Lower leg skin (tissue), 4 donors: ENCODE data around the gene OLIG3. TPM values are rescaled to one million over a fixed set of nuclear protein-coding genes. Genes with fewer than 3 reads are reported as not detected.

ENCODE experiments used
- DNase-seq, 2 donors: peaks; one replicate each; pipeline ENCODE4 v3.0.0-alpha.2; 2019; ENCODE audit warnings: low spot score in 2 of 2
- H3K4me3 ChIP-seq: fragments of 200-600 bp; sonication (generic); 2 replicates; pipeline ENCODE4 v1.5.1; 2017; ENCODE audit warnings: mild to moderate bottlenecking, low read depth; ENCODE audit not compliant: poor library complexity, severe bottlenecking
- POLR2A ChIP-seq, 2 donors: fragments of 450-650 bp; IDR thresholded peaks; one replicate each; pipeline ENCODE4 v1.6.1; 2016 to 2017; ENCODE audit warnings: antibody characterized with exemption in 2 of 2, mild to moderate bottlenecking in 1 of 2, moderate library complexity in 1 of 2
- WGBS, 2 donors: methylation state at CpG; one replicate each; pipeline ENCODE4 v1.1.5; 2018; 5-methylcytosine and 5-hydroxymethylcytosine counted together
- intact Hi-C: fragments of 100-400 bp; cut with DNase I; formaldehyde crosslinking; loops from one replicate; pipeline ENCODE4 v1.15.0; 2023; ENCODE audit warnings: low total_unique reads
- total RNA-seq, 4 donors: library from RNA; depleted of rRNA; stranded (reverse); fragments of >200 nt; gene quantifications; one replicate each; pipeline ENCODE4 v1.1.0, GENCODE V29; 2016
- TF ChIP-seq, protein P1 (sequence below), 3 donors: fragments of 450-650 bp; IDR thresholded peaks; one replicate each; pipeline ENCODE4 v1.5.1; 2016; ENCODE audit warnings: antibody characterized with exemption in 3 of 3, mild to moderate bottlenecking in 3 of 3, moderate library complexity in 2 of 3

OLIG3 gene
- total RNA-seq, 4 donors from 2014 or later, result 0.10 TPM; not detected in 3

GRCh38 chr6:137486416-137486815, 7.8 kb downstream of the OLIG3 start:
- H3K4me3 ChIP-seq, result no peak overlapping the region
- WGBS, 2 donors, result 22 to 31% methylated on average over 6 of the region's 6 CpGs
- DNase-seq, result no peak
- intact Hi-C loops, result no loop called here
- no peak for TF ChIP-seq POLR2A (IDR thresholded peaks at IDR 0.05)
- TF ChIP-seq, protein P1, sequence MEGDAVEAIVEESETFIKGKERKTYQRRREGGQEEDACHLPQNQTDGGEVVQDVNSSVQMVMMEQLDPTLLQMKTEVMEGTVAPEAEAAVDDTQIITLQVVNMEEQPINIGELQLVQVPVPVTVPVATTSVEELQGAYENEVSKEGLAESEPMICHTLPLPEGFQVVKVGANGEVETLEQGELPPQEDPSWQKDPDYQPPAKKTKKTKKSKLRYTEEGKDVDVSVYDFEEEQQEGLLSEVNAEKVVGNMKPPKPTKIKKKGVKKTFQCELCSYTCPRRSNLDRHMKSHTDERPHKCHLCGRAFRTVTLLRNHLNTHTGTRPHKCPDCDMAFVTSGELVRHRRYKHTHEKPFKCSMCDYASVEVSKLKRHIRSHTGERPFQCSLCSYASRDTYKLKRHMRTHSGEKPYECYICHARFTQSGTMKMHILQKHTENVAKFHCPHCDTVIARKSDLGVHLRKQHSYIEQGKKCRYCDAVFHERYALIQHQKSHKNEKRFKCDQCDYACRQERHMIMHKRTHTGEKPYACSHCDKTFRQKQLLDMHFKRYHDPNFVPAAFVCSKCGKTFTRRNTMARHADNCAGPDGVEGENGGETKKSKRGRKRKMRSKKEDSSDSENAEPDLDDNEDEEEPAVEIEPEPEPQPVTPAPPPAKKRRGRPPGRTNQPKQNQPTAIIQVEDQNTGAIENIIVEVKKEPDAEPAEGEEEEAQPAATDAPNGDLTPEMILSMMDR (IDR thresholded peaks at IDR 0.05), result no peak

DNA sequence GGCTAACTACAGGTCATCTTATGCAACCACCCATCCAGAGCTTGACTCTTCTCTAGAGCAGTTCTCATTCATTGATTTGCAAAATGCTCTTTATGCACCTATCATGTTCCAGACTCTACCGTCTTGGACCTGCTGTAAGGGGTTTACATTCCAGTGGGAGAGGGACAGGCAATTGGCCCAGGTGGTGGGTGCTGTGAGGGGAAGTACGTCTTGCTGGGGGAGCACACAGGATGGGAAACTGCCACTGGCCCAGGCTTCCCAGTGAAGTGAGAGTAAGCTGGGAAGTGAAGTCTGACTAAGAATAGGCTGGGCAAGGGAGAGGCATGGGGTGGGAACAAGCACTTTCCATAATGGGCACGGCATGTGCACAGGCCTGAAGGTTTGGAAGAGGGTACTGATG, 13.8 kb downstream of the OLIG3 start:
- H3K4me3 ChIP-seq, result no peak overlapping the region
- no peak for DNase-seq
- intact Hi-C loops, result loop anchor here (5.0 kb wide), 1 partner anchor 297 kb away; no protein-coding TSS in a partner anchor
- TF ChIP-seq POLR2A (IDR thresholded peaks at IDR 0.05), result no peak
- TF ChIP-seq, protein P1 (IDR thresholded peaks at IDR 0.05), result no peak
- WGBS, 2 donors, result 54 to 80% methylated on average over 3 of the region's 3 CpGs

GRCh38 chr6:137475103-137475502, 19.1 kb downstream of the OLIG3 start:
- TF ChIP-seq POLR2A (IDR thresholded peaks at IDR 0.05), result no peak
- TF ChIP-seq, protein P1 (IDR thresholded peaks at IDR 0.05), result no peak
- intact Hi-C loops, result no loop called here

DNA sequence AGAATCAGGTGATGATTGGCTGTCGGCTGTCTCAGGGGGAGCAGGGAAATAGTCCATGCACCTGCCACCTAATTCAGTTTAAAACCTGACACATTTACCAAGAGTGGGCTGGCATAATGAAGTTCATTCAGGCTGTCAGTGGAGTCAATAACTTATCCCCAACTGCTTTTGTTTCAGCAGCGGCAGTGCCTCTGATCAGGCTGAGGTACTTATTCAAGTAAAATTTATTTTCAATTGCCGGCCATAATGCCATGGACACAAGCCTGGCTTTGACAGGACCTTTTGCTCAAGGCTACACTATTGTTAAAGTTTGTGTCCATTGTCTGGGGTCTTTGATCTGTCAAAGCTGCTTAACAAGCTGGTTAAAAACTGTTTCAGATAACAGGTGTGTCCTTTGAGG, 20.6 kb downstream of the OLIG3 start:
- no peak for DNase-seq
- intact Hi-C loops, result no loop called here
- TF ChIP-seq, protein P1 (IDR thresholded peaks at IDR 0.05), result no peak
- TF ChIP-seq POLR2A (IDR thresholded peaks at IDR 0.05), result no peak
- WGBS, 2 donors, result 84 to 87% methylated on average over 3 of the region's 3 CpGs
- H3K4me3 ChIP-seq, result no peak overlapping the region

More at GRCh38 chr6:137475103-137475502, 19.1 kb downstream of the OLIG3 start:
- 61 to 63% methylated on average over 2 of the region's 2 CpGs for WGBS, 2 donors
- no peak overlapping the region for H3K4me3 ChIP-seq
- DNase-seq, result no peak

DNA sequence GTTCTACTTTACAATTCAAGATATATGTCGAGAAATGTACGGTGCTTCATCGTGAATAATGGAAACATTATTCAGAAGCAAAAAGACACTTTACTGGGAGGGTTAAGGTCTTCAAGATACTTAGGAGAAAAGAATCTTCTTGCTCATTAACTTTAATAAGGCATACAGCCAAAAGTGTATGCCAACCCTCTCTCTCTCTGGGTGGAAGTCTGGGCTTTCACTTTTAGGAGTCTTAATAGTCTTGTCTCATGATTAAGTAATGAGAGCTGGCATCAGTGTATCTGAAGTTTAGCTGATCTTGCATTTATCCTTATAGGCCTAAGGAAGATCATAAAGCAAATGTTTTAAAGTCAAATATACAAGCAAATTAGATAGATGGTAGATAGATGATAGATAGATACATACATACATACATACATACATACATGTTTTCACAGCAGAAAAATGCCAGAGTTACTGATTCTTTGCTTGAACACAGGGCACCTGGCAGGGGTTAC, 21.5 kb downstream of the OLIG3 start:
- no peak overlapping the region for H3K4me3 ChIP-seq
- 82 to 83% methylated on average over 3 of the region's 3 CpGs for WGBS, 2 donors
- intact Hi-C loops, result no loop called here
- TF ChIP-seq POLR2A (IDR thresholded peaks at IDR 0.05), result no peak
- TF ChIP-seq, protein P1 (IDR thresholded peaks at IDR 0.05), result no peak
- no peak for DNase-seq

DNA sequence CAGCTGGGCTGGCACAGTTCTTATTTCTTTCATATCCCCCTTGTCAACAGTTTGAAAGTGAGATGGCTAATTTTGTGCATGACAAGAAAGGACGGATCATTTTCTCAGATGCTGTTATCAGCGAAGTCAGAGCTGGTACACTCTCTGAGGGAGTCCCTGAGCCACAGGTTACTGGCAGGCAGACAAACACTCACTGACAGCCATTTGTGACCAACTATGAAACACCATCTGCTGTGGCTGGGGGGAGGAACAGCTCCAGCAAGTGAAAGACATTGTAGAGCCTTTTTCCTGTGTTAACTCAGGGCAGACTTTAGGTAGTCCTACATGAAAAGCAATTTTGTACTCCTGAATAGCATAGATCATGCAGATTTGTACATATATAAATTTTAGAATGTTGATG, 22.2 kb downstream of the OLIG3 start:
- DNase-seq, result no peak
- 81 to 91% methylated on average over 2 of the region's 2 CpGs for WGBS, 2 donors
- no peak overlapping the region for H3K4me3 ChIP-seq
- no peak for TF ChIP-seq POLR2A (IDR thresholded peaks at IDR 0.05)
- TF ChIP-seq, protein P1 (IDR thresholded peaks at IDR 0.05), result no peak
- intact Hi-C loops, result no loop called here
